AG09309 (cell line): ENCODE data around the gene ATXN2.
"Not testable (repeated sequence)": the region's sequence is repeated elsewhere in the genome, so short reads cannot be mapped to it uniquely, and the experiment has no call there.

ENCODE experiments used
- DNase-seq: peaks from one replicate; pipeline ENCODE4 v3.0.0-alpha.2; 2010; ENCODE audit warnings: low read depth
- H3K4me3 ChIP-seq: 2 replicates; pipeline ENCODE4 v1.5.1; 2011; ENCODE audit warnings: mild to moderate bottlenecking, low read depth, low read length, moderate library complexity; ENCODE audit not compliant: control insufficient read depth
- CTCF ChIP-seq: IDR thresholded peaks from 2 replicates; pipeline ENCODE4 v1.5.1; 2011; ENCODE audit warnings: mild to moderate bottlenecking, low read depth, low read length, inconsistent platforms; ENCODE audit not compliant: insufficient read depth, control insufficient read depth; ENCODE audit errors: missing control alignments

ATXN2 gene

GRCh38 chr12:111404362-111405148 is 194.6 kb downstream of the ATXN2 start:
- TF ChIP-seq CTCF: no peak
- H3K4me3 ChIP-seq: peak overlapping the region; percentile 66
- DNase-seq: no peak

- not testable (repeated sequence) for DNase-seq, H3K4me3 ChIP-seq
These were observed 196.7 kb downstream of the ATXN2 start for GRCh38 chr12:111402490-111402824.
